IPS-NIHi11 (cell line): Measurements from ENCODE around the gene CYP26A1.

Source experiments
- DNase-seq: peaks from one replicate; pipeline ENCODE4 v3.0.0; 2012; ENCODE audit warnings: mixed read lengths, low spot score

CYP26A1 gene, protein sequence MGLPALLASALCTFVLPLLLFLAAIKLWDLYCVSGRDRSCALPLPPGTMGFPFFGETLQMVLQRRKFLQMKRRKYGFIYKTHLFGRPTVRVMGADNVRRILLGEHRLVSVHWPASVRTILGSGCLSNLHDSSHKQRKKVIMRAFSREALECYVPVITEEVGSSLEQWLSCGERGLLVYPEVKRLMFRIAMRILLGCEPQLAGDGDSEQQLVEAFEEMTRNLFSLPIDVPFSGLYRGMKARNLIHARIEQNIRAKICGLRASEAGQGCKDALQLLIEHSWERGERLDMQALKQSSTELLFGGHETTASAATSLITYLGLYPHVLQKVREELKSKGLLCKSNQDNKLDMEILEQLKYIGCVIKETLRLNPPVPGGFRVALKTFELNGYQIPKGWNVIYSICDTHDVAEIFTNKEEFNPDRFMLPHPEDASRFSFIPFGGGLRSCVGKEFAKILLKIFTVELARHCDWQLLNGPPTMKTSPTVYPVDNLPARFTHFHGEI

DNA sequence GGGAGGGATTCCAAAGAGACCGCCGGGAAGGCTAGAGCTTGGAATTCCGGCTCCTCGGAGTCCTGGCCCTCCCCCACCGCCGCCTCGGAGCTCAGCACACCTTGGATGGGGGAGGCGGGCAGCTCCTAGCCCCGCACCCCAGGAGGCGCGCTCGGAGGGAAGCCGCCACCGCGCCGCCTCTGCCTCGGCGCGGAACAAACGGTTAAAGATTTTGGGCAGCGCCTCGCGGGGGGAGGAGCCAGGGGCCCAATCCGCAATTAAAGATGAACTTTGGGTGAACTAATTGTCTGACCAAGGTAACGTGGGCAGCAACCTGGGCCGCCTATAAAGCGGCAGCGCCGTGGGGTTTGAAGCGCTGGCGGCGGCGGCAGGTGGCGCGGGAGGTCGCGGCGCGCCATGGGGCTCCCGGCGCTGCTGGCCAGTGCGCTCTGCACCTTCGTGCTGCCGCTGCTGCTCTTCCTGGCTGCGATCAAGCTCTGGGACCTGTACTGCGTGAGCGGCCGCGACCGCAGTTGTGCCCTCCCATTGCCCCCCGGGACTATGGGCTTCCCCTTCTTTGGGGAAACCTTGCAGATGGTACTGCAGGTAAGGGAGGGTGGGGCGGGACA lies at the start of gene CYP26A1:
Gene CYP26A1 (plus strand): TSS at position 355 of the 608 bp plus-strand sequence. CDS start 42 bp downstream, at position 397.
- peak; percentile 72 for DNase-seq

DNA sequence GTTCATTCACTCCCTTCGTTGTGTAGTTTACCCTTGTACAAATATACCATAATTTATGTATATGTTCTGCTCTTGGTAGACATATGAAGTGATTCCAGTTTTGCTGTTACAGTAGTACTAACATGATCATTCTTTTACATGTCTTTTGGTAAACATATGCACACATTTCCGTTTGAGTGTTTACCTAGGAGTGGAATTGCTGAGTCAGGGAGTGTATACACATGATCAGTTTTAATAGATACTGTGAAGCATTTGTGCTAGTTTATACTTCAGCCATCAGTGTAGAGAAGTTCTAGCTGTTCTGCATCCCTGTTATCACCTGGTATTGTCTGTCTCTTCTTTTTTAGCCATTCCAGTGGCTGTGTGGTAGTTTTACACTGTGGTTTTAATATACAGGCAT lies 47.6 kb upstream of the CYP26A1 start:
- DNase-seq, result no peak

DNA sequence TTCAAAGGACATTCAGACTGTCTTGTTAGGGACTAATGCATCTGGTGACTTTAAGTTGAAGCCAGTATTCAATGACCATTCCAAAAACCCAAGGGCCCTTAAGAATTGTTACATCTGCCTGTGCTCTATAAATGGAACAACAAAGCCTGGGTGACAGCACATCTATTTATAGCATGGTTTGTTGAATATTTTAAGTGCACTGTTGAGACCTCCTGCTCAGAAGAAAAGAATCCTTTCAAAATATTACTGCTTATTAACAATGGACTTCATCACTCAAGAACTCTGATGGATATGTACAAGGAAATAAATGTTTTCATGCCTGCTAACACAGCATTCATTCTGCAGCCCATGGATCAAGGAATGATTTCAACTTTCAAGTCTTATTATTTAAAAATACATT lies 46.2 kb upstream of the CYP26A1 start:
- DNase-seq, result no peak

DNA sequence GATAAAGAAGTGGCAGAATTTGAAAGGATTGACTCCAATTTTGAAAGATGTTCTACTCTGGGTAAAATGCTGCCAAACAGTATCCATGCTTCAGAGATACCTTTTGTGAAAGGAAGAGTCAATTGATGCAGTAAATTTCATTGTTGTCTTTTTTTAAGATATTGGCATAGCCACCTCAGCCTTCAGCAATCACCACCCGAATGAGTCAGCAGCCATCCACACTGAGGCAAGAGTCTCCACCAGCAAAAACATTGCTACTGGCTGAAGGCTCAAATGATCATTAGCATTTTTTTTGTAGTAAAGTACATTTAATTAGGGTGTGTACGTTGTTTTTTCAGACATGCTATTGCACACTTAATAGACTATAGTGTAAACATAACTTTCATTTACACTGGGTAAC lies 44.8 kb upstream of the CYP26A1 start:
- no peak for DNase-seq

DNA sequence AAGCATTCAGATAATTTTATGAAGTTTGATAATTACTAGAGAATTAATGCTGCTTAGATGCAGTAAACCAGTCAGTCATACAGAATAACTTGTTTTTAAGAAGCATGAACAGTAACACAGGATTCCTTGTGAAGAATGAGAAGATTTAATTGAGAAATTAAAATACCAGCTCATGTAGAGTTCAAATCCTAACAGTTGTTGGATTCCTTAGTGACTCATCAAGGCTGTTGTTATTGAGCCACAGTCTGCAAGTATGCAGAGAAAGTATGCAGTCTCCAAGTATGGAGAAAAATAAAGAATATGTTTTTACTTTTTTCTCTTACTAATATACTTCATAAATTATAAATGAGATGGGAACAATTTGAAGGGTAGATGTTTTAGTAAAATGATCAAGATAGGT lies 43.3 kb upstream of the CYP26A1 start:
- DNase-seq, result peak; percentile 23

DNA sequence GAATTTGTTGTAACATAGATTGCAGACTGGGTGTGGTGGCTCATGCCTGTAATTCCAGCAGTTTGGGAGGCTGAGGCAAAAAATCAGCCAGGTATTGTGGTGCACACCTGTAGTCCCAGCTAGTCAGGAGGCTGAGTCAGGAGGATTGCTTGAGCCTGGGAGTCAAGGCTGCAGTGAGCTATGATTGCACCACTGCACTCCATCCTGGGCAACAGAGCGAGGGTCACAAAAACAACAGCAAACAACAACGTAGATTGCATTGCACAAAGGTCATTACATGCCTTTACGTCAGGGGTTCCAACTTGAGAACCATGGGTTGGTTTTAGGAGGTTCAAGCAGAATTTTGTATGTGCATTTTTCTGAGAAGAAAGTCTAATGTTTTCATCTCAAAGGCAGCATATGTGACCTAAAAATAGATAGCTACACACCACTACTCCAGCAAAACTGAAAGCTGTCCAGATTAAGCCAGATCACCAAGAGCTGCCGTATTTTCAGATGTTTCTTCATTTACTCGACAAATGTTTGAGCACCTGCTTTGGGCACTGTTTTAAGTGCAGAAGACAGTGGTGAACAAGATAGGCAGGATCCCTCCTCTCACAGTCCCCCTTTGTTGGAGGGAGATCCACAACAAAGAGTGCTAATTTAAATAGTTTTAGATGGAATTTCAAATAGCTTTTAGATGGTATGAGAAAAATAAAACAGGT lies 41.4 kb upstream of the CYP26A1 start:
- no peak for DNase-seq

DNA sequence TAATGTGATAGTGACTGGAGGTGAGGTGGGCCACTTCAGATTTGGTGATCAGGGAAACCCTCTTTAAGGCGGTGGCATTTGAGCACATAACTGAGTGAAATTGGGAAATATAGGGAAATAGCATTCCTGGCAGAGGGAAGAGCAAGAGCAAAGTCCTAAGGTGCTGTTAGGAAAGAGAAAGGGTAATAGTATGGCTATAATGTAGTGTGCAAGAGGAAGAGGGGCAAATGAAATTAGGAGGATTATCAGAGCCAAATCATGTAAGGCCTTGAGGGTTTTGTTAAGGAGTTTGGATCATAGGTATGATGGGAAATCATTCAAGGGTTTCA lies 40.9 kb upstream of the CYP26A1 start:
- no peak for DNase-seq

DNA sequence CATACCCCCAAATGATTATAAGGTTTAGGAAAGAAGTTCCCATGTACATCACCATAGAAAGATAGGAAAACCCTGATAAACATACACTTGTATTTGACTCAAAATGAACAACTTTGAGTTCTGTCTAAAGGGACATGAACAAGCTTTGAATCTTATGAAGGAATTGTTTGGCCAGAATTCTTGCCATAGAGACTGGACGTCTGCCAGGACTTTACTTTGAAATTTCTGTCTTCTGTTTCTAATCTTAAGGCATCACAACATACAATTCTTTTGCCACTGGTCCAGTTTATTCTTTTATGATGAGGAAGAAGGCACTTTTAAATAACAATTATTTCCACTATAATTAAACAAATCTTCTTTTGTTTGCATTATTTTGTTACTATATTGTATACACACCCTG lies 39.3 kb upstream of the CYP26A1 start:
- DNase-seq, result no peak

DNA sequence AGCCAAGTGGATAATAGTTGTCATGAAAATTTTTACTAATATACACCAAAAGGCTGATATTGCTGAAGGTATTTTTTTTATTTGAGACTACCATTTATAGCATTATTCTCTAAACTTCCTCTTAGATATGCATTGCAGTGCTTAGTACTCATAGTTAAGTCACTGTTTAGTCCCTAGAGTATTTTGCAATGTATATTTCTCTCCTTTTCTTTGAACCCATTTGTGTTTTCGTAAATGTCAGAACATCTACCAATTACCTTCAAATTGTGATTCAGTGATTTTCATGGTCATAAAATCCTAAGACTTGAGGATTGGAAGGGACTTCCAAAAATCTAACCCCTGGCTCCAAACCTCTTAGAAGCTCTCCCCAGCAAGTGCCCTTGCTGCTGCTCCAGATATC lies 34.6 kb upstream of the CYP26A1 start:
- DNase-seq, result no peak

DNA sequence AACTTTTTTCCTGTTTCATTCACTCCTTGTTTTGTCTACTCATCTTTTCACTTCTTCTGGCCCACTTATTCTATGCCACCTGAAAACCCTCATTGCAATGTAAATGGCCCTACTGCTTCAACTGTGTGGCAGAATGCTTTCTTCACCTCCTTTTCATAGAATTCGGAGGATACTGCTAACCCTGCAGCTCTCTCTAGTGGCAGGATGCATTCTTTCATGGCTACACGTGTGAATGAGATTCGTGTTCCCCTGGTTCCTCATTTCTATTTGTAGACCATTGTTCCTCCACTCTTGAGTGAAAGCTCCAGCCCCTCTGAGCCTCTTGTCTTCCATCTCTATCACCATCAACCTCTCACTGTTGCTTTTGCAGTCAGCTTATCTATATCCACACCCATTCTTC lies 34.0 kb upstream of the CYP26A1 start:
- DNase-seq, result peak; percentile 56

DNA sequence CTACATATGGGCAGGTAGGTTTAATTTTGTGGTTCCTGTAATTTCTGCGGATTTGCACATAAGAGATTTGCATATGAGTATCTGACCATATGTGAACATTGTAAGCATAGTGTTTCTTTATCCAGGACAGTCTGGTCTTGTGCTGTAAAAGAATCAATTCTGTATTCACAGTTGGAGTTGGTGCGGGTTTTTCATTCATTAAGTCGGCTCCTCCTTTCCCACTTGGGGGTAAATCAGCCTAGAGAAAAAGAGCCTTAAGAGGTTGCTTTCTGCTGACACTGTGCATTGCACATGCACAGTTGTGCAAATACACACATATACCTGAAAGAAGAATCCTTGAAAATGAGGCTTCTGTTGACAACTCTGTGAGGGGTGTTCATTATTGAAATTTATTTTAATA lies 19.2 kb upstream of the CYP26A1 start:
- DNase-seq, result no peak

DNA sequence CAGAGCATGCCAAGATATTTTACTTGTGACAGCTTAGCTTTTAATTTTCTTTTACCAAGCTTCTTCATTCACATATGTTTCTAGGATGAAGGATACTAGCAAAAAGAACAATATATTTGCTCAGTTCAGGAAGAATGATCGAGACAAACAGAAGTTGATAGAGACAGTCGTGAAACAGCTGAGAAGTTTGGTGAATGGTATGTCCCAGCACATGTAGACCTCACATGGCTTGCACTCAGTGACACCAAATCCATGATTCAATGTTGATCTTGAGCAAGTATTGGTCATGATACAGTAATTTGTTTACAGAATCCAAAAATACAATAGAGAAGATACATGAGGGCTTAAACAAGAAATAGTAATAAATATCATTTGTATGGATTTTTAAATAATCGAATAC lies 15.6 kb upstream of the CYP26A1 start:
- DNase-seq, result no peak

DNA sequence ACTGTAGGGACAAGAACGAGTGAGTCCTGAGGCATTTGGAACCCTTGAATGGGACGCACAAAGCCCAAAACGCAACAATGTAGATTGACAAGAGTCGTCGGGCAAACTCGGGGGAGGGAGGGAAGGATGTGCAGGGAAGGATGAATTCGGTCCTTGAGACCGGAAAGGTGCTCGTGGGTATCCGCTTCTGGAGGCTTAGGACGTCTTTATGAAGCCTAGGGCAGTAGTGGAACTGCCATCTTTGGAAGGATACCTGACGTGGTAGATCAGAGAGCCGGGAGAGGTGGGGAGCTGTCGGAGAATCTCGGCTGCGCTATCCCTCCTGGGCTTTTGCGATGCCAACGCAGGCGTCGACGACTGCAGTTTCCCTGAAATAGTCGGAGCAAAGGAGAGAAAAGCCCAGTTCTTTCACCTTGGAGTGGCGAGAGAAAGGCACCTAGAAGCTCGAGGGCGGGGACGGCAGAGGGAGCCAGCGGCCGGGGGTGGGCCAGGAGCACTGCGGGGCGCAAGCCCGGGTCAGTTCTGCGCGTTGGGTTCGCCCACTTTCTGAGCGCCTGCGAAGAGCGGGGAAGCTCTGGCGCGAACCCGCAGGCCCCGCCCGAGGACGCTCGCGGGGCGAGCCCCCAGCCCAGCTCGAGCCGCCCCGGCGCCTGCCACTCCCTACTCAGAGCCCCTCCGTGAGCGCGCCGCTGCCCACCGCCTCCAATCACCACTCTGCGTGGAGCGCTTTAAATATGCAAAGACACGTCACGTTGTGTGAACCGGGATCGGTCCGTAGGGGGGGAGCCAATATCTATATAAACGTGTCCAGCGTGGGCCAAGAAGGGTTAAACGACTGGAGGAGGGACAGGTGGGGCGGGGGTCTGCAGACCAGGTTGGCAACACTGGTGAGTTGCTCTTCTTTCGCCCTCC lies 13.5 kb upstream of the CYP26A1 start, which contains the start of gene CYP26C1:
Gene CYP26C1 (plus strand): TSS at position 824 of the 912 bp plus-strand sequence. CDS start 466 bp downstream, outside the sequence.
- no peak for DNase-seq

DNA sequence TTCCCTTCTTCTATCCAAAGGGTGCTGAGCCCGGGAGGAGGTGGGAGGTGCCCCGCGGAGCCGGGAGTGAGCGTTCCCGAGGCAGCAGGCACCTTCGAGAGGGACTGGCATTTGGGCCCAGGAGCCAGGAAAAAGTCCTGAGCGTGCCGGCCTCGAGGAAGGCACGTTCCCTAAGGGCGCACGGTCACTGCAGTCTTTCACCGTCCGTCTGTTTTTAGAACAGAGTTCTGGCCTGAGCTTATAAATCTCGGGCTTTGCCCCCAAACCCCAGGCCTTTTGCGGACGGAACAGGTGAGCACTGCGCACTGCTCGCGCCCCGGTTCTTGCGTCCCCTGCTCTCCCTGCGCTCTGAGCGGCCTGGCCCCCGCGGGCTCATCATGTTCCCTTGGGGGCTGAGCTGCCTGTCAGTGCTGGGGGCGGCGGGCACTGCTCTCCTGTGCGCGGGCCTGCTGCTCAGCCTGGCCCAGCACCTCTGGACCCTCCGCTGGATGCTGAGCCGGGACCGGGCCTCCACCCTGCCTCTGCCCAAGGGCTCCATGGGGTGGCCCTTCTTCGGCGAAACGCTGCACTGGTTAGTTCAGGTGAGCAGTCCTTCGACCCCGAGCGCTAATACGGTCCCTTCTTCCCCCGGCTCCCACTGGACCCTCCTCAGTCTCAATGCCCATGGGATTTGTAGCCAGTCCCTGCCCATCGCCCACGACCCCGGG lies 12.7 kb upstream of the CYP26A1 start:
- no peak for DNase-seq

DNA sequence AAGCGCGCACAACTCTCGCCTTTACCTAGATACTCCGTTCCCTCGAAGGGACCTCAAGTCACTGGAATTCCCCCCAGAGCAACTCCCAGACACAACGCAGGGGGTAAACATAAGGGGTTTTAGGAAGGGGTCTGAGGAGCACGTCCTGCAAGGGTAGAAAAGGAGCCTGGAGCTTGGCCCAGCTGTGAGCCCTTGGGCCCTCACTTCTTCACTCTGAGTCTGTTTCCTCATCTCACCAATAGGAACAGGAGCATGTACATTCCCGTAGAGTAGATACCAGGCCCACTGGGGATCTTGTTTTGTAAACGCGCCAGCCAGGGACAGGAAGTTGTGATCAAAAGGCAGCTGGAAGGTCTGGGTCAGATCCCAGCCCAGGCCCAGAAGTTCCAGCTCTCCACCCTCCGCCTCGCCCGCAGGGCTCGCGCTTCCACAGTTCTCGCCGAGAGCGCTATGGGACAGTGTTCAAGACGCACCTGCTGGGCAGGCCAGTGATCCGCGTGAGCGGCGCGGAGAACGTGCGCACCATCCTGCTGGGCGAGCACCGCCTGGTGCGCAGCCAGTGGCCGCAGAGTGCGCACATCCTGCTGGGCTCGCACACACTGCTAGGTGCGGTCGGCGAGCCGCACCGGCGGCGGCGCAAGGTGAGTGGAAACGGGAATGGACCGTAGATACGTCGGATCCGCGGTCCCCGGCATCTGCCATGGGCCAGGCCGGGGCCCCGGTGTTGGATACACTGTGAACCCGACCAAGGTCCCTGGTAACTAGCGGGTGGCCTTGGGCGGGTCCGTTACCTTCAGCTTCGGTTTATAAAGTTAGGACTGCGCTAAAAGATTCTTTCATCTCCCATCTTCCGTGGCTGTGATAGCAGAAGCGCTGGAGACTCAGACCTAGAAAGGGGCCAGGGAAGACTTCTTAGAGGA lies 11.8 kb upstream of the CYP26A1 start:
- no peak for DNase-seq

DNA sequence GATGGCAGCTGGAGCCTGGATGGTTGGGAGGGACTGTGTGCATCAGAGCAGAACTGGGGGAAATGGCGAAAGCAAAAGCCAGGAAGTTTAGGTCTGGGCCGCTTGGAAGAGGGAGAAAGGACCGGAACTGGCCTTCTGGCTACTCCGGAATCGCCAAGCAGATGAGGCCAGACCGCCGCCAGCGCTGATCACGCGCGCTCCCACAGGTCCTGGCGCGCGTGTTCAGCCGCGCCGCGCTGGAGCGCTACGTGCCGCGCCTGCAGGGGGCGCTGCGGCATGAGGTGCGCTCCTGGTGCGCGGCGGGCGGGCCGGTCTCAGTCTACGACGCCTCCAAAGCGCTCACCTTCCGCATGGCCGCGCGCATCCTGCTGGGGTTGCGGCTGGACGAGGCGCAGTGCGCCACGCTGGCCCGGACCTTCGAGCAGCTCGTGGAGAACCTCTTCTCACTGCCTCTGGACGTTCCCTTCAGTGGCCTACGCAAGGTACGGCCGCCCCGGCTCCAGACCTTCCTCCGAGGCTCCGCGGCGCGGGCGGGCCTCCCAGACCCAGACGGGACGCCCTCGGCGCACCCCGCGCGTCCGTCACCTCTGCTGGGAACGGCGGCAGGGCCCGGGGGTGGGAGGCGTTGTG lies 11.1 kb upstream of the CYP26A1 start:
- DNase-seq, result peak; percentile 85

DNA sequence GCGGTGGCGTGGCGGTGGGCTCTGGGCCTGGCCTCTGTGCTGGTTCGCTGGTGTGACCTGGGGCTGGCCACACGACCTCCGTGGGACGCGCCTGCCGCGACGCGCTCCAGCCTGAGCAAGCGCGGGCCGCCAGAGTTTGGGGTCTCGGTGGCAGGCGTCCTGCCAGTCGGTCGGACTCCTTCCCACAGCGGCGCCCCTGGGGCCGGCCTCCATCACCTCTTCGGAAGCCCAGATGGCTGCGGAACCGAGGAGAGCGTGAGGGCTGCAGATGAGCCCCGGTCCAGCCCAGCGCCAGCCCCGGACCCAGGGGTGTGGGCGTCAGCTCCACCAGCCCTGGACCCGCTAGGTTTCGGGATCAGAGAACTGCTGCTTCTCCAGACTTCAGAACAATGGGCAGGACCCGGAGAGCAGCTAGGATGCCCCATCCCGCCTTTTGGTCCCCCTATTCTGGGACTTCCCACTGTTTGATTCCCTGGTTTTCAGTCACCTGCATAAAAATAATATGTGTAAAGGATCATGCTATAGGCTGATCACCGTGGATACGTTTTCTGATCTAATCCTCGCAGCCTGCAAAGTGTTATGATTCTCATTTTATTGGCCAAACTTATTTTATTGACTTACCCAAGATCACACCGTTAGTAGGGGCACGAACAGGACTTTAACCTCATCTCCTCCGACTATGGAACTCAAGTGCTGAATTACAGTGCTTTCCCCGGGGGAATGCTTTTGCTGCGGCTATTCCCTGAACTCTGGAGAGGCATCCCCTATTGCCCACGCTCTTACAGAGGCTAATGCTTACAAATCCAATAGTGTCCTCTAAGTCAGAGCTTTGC lies 10.3 kb upstream of the CYP26A1 start:
- no peak for DNase-seq

DNA sequence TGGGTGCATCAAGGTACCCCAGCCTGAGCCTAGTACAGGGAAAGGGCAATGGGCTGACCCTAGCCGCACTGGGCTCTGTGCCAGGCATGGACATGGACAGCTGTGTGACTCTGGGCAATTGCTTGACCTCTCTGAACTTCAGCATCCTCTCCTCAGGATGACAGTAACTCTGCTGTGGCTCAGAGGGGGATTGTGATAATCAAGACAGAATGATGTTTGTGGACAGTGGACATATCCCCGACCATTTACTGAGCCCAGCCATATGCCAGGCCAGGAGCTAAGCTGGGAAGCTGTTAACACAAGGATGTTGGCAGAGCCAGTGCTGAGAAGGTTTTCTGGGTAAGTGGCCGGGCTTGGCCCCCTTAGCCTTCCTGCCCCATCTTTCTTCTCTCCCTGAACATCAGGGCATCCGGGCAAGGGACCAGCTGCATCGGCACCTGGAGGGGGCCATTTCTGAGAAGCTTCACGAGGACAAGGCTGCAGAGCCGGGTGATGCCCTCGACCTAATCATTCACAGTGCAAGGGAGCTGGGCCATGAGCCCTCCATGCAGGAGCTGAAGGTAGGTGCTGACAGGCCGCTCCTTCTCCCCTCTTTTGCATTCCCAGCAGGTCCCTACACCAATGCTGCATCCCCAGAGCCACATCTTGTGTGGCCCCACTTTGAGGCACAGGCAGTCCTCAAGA lies 9.6 kb upstream of the CYP26A1 start:
- DNase-seq, result no peak
